OCI-LY7 (cell line): Measurements from ENCODE around the gene DIPK1A. TPM values are rescaled to one million over a fixed set of nuclear protein-coding genes. Genes with fewer than 3 reads are reported as not detected.

Source experiments
- BruUV-seq: library from RNA; stranded (reverse); fragments of 400-500 nt; replicated peaks from 2 replicates; lab custom pipeline; 2021; lab: Mats Ljungman, UMichigan
- CTCF ChIA-PET: fragments of 300-600 bp; sonication (Branson Sonifier 250); formaldehyde crosslinking; loops from one replicate; lab custom pipeline; 2022; ENCODE audit warnings: antibody characterized with exemption; ENCODE audit not compliant: unreplicated experiment; lab: Charles Lee
- POLR2A ChIA-PET: fragments of 300-600 bp; sonication (Branson Sonifier 250); formaldehyde crosslinking; loops from one replicate; lab custom pipeline; 2022; ENCODE audit warnings: antibody characterized with exemption; lab: Charles Lee
- DNase-seq: peaks from one replicate; pipeline ENCODE4 v3.0.0-alpha.2; 2015; ENCODE audit warnings: low spot score
- H2AFZ ChIP-seq: fragments of 200-600 bp; sonication (generic), shearing (Covaris generic); 2 replicates; pipeline ENCODE4 v1.6.1; 2014; ENCODE audit warnings: mild to moderate bottlenecking, antibody characterized with exemption, low read length, moderate library complexity
- H3K27ac ChIP-seq: fragments of 200-600 bp; sonication (generic); 2 replicates; pipeline ENCODE4 v1.5.1; 2014; ENCODE audit warnings: mixed run types, low read depth, mild to moderate bottlenecking, moderate library complexity, low read length, inconsistent platforms; ENCODE audit not compliant: poor library complexity, severe bottlenecking
- H3K36me3 ChIP-seq: fragments of 200-600 bp; sonication (generic); 2 replicates; pipeline ENCODE4 v1.6.1; 2014; ENCODE audit warnings: mild to moderate bottlenecking, antibody characterized with exemption, low read length, moderate library complexity, mixed read lengths; ENCODE audit not compliant: insufficient read depth
- H3K4me1 ChIP-seq: fragments of 200-600 bp; sonication (generic); 2 replicates; pipeline ENCODE4 v1.5.1; 2014; ENCODE audit warnings: mild to moderate bottlenecking, low read length; ENCODE audit not compliant: insufficient read depth, poor library complexity, severe bottlenecking
- H3K4me2 ChIP-seq: fragments of 200-600 bp; sonication (generic); 2 replicates; pipeline ENCODE4 v1.6.1; 2014; ENCODE audit warnings: mild to moderate bottlenecking, low read length
- H3K4me3 ChIP-seq: fragments of 200-600 bp; sonication (generic); 2 replicates; pipeline ENCODE4 v1.5.1; 2014; ENCODE audit warnings: mild to moderate bottlenecking, low read depth, low read length; ENCODE audit not compliant: poor library complexity, severe bottlenecking
- H3K79me2 ChIP-seq: fragments of 200-600 bp; sonication (generic); 2 replicates; pipeline ENCODE4 v1.6.1; 2016; ENCODE audit warnings: low read depth, mild to moderate bottlenecking, low read length, moderate library complexity, mixed read lengths; ENCODE audit not compliant: insufficient read depth
- H3K9me2 ChIP-seq: fragments of 200-600 bp; sonication (generic); 2 replicates; pipeline ENCODE4 v1.6.1; 2016; ENCODE audit warnings: mild to moderate bottlenecking, low read length, mixed read lengths; ENCODE audit not compliant: insufficient read depth
- H3K9me3 ChIP-seq: fragments of 200-600 bp; sonication (generic); 2 replicates; pipeline ENCODE4 v1.6.1; 2014; ENCODE audit warnings: mild to moderate bottlenecking, mixed run types, low read length, mixed read lengths
- H4K20me1 ChIP-seq: fragments of 200-600 bp; sonication (generic); 2 replicates; pipeline ENCODE4 v1.6.1; 2014; ENCODE audit warnings: mild to moderate bottlenecking, antibody characterized with exemption, low read length, moderate library complexity, mixed read lengths; ENCODE audit not compliant: insufficient read depth
- EZH2phosphoT487 ChIP-seq: fragments of 200-600 bp; sonication (generic); IDR thresholded peaks from 2 replicates; pipeline ENCODE4 v1.6.1; 2018; ENCODE audit warnings: low read depth, borderline replicate concordance, mild to moderate bottlenecking, mixed run types, antibody characterized with exemption, low read length, moderate library complexity, mixed read lengths
- intact Hi-C: fragments of 100-400 bp; cut with micrococcal nuclease; formaldehyde crosslinking; loops from one replicate; pipeline ENCODE4 v1.10.0; 2022; ENCODE audit not compliant: unreplicated experiment
- total RNA-seq, 2 experiments: library from RNA; depleted of rRNA in 1 of 2; stranded (reverse); fragments of >200 nt in 1 of 2; shearing (Covaris generic) in 1 of 2; gene quantifications; 2 replicates each; pipeline ENCODE4 v1.2.3, GENCODE V29; 2014 to 2022
- TF ChIP-seq, protein P1 (sequence below): fragments of 200-600 bp; sonication (generic); conservative IDR thresholded peaks from 2 replicates; pipeline ENCODE4 v1.5.1; 2014; ENCODE audit warnings: mild to moderate bottlenecking, antibody characterized with exemption, low read length, moderate library complexity, mixed read lengths

The DIPK1A gene
- total RNA-seq, 2 experiments from 2014 or later = 13.0 to 25.4 TPM

DNA sequence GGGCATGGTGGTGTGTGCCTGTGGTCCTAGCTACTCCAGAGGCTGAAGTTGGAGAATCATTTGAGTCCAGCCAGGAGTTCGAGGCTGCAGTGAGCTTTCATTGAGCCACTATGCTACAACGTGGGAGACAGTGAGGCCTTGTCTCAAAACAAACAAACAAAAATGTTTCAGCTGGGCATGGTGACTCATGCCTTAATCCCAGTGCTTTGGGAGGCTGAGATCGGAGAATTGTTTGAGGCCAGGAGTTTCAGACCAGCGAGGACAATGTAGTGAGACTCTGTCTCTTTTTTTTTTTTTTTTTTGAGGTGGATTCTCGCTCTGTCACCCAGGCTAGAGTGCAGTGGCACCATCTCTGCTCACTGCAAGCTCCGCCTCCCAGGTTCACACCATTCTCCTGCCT is 134.5 kb downstream of the DIPK1A start:
- Histone ChIP-seq H3K36me3 (no peaks in the 10 kb centered on the region), H3K27ac (no peak overlapping the region), H2AFZ (no peak overlapping the region), H3K4me3 (no peak overlapping the region), H3K9me3 (no peaks in the 10 kb centered on the region), H3K79me2 (no peaks in the 10 kb centered on the region), H3K4me1 (peaks cover 4% of the 10 kb centered on the region), H3K9me2 (no peaks in the 10 kb centered on the region), H4K20me1 (no peaks in the 10 kb centered on the region), H3K4me2 (no peak overlapping the region)
- CTCF ChIA-PET = no interaction called here
- no TSS peak for BruUV-seq
- no peak for DNase-seq
- intact Hi-C loops = no loop called here
- POLR2A ChIA-PET = no interaction called here
- no peak for TF ChIP-seq EZH2phosphoT487
- TF ChIP-seq, protein P1, sequence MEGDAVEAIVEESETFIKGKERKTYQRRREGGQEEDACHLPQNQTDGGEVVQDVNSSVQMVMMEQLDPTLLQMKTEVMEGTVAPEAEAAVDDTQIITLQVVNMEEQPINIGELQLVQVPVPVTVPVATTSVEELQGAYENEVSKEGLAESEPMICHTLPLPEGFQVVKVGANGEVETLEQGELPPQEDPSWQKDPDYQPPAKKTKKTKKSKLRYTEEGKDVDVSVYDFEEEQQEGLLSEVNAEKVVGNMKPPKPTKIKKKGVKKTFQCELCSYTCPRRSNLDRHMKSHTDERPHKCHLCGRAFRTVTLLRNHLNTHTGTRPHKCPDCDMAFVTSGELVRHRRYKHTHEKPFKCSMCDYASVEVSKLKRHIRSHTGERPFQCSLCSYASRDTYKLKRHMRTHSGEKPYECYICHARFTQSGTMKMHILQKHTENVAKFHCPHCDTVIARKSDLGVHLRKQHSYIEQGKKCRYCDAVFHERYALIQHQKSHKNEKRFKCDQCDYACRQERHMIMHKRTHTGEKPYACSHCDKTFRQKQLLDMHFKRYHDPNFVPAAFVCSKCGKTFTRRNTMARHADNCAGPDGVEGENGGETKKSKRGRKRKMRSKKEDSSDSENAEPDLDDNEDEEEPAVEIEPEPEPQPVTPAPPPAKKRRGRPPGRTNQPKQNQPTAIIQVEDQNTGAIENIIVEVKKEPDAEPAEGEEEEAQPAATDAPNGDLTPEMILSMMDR = no peak

DNA sequence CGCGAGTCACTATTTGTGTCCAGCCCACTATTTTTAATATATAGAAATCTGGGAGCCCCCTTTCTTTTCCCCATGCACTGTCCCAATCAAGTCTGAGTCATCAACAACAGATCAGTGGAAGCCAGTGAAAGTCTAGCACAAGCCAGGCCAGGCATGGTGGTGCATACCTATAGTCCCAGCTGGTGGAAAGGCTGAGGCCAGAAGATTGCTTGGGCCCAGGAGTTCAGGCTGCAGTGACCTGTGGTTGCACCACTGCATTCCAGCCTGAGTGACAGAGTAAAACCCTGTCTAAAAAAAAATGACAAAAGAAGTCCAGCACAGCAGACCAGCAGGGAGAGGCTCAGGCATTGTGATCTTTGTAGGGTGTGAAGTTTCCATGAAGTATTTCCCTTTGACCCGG is 138.4 kb downstream of the DIPK1A start:
- H3K9me3 ChIP-seq = no peaks in the 10 kb centered on the region
- no peak overlapping the region for H3K27ac ChIP-seq
- no TSS peak for BruUV-seq
- H3K4me2 ChIP-seq = no peak overlapping the region
- no peaks in the 10 kb centered on the region for H3K4me1 ChIP-seq
- no peak for DNase-seq
- no peaks in the 10 kb centered on the region for H3K9me2 ChIP-seq
- no peaks in the 10 kb centered on the region for H3K79me2 ChIP-seq
- no peaks in the 10 kb centered on the region for H3K36me3 ChIP-seq
- ChIA-PET POLR2A (no interaction called here), CTCF (no interaction called here)
- no peaks in the 10 kb centered on the region for H4K20me1 ChIP-seq
- no peak for TF ChIP-seq EZH2phosphoT487
- TF ChIP-seq, protein P1 = no peak
- intact Hi-C loops = no loop called here
- no peak overlapping the region for H3K4me3 ChIP-seq
- H2AFZ ChIP-seq = no peak overlapping the region

DNA sequence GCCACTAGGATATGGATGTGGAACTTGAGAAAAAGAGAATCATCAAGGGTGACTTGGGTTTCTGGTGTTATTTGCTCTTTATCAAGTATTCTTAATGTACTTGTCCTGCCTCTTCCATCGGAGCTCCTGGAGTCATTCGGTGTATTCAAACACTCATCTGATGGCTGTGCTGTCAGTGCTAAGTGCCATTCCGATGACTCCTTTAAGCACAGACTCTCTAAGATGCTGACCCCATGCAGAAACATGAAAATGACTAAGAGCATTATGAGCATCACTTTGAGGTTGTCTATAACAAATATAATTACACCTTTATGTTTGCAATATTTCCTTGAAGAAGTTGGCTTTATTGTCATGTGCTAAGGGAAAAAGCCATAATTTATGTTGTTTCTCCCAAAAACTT is 140.7 kb downstream of the DIPK1A start:
- POLR2A ChIA-PET = interaction anchor here (0.5 to 1.1 kb wide), 2 partner anchors 22 to 82 kb away, joined by 3 to 5 read pairs; no protein-coding TSS in a partner anchor
- Histone ChIP-seq H3K36me3 (no peaks in the 10 kb centered on the region), H3K27ac (no peak overlapping the region), H3K9me3 (no peaks in the 10 kb centered on the region), H2AFZ (no peak overlapping the region), H3K4me3 (no peak overlapping the region), H3K9me2 (no peaks in the 10 kb centered on the region), H3K4me1 (no peaks in the 10 kb centered on the region), H3K4me2 (no peak overlapping the region), H4K20me1 (no peaks in the 10 kb centered on the region), H3K79me2 (no peaks in the 10 kb centered on the region)
- intact Hi-C loops = no loop called here
- no peak for TF ChIP-seq EZH2phosphoT487
- TF ChIP-seq, protein P1 = no peak
- BruUV-seq = no TSS peak
- no peak for DNase-seq
- CTCF ChIA-PET = no interaction called here
